ENCODE data around the gene RAB8B. TPM values are rescaled to one million over a fixed set of nuclear protein-coding genes. Genes with fewer than 3 reads are reported as not detected.

RAB8B gene
- total RNA-seq, 1 experiment from 2014 or later = 11.7 TPM

DNA sequence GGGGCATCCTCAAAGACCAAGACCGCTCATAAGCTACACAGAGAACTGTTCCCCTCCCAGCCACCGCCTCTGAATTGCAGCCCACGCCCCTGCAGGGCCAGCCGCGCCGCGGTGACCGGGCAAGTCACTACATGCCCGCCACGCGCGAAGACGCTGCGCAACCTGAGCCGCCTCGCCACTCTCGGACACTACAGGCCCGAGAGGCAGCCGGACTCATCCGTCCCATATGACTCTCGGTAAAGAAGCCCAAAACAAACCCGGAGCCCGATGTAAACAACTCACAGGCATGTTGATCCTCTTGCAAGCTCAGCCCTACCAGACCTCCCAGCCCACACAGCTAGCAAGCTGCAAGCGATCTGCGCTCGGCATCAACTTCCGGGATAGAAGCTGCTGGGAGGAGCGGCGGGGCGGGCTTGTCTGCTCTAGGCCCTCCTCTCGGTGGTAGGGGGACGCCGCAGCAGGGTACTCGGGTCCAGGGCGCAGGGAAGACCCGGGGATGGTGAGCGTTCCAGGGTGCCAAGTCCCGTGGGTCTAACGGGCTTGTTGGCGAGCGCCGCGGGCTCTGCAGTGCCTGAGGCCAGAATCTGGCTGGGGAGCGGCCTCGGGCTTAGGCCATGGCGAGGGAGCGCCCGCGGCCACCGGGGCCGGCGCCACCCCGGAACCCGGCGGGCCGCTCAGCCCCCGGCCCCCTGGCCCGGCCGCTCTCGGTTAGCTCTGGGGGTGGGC lies 32.1 kb upstream of the RAB8B start, which contains the start of gene RPS27L:
RPS27L (minus strand) TSS at position 360 of the 726 bp plus-strand sequence; CDS start at position 288, 72 bp downstream.
- no TSS peak for BruUV-seq (replicated peaks)
- POLR2A ChIA-PET = interaction anchor here (0.6 to 3.2 kb wide), 39 partner anchors 9 to 938 kb away, joined by 3 to 100 read pairs (median 4); partner anchors contain the start of genes APH1B, LACTB, RAB8B and SNX1
- Mint-ChIP-seq H3K27me3 (ENCODE audit: insufficient read depth, unreplicated experiment) (no peaks in the 10 kb centered on the region), H3K36me3 (ENCODE audit: insufficient read depth, unreplicated experiment) (peaks cover 59% of the 10 kb centered on the region), H3K27ac (ENCODE audit: low read depth, unreplicated experiment) (peak within 1 kb of the TSS; percentile 98), H3K4me1 (ENCODE audit: insufficient read depth, unreplicated experiment) (no peaks in the 10 kb centered on the region), H3K9me3 (ENCODE audit: unreplicated experiment) (peaks cover 7% of the 10 kb centered on the region), H3K4me3 (ENCODE audit: unreplicated experiment) (peak within 1 kb of the TSS; percentile 92)
- intact Hi-C loops (cut with micrococcal nuclease) = loop anchor here (1.0 to 5.0 kb wide), 2 partner anchors 120 to 245 kb away; partner anchors contain the start of gene APH1B
- TF ChIP-seq, protein P1, sequence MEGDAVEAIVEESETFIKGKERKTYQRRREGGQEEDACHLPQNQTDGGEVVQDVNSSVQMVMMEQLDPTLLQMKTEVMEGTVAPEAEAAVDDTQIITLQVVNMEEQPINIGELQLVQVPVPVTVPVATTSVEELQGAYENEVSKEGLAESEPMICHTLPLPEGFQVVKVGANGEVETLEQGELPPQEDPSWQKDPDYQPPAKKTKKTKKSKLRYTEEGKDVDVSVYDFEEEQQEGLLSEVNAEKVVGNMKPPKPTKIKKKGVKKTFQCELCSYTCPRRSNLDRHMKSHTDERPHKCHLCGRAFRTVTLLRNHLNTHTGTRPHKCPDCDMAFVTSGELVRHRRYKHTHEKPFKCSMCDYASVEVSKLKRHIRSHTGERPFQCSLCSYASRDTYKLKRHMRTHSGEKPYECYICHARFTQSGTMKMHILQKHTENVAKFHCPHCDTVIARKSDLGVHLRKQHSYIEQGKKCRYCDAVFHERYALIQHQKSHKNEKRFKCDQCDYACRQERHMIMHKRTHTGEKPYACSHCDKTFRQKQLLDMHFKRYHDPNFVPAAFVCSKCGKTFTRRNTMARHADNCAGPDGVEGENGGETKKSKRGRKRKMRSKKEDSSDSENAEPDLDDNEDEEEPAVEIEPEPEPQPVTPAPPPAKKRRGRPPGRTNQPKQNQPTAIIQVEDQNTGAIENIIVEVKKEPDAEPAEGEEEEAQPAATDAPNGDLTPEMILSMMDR (IDR thresholded peaks at IDR 0.05; ENCODE audit: unreplicated experiment) = no peak
- DNase-seq (ENCODE audit: unreplicated experiment) = peak; percentile 91
- CTCF ChIA-PET = interaction anchor here (0.5 to 1.1 kb wide), 8 partner anchors 10 to 1658 kb away, joined by 3 to 5 read pairs (median 3); no protein-coding TSS in a partner anchor

DNA sequence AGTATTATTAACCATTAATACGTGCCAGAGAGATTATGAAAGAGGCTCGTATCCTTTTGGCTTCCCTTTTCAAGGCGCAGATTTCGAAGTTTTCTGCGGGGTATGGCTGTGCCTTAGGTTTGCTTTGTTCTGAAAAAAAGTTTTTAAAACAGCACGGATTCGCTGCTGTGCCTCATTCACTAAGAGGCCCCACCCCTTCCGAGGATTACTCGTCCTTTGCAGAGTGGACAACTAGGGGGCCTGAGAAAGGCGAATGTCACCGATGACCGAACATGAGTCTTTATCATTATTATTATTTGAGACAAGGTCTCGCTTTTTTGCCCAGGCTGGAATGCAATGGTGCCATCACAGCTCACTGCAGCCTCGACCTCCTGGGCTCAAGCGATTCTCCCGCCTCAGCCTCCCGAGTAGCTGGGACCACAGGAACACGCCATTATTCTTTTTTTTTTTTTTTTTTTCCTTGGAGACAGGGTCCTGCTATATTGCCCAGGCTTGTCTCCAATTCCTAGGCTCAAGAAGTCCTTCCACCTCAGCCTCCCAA lies 31.4 kb upstream of the RAB8B start:
- no peaks in the 10 kb centered on the region for H3K4me1 Mint-ChIP-seq (ENCODE audit: insufficient read depth, unreplicated experiment)
- intact Hi-C loops (cut with micrococcal nuclease) = loop anchor here (1.0 to 5.0 kb wide), 2 partner anchors 119 to 244 kb away; partner anchors contain the start of gene APH1B
- peak overlapping the region; percentile 92 for H3K4me3 Mint-ChIP-seq (ENCODE audit: unreplicated experiment)
- peaks cover 7% of the 10 kb centered on the region for H3K9me3 Mint-ChIP-seq (ENCODE audit: unreplicated experiment)
- TF ChIP-seq, protein P1 (IDR thresholded peaks at IDR 0.05; ENCODE audit: unreplicated experiment) = no peak
- POLR2A ChIA-PET = interaction anchor here (0.6 to 3.2 kb wide), 32 partner anchors 11 to 938 kb away, joined by 3 to 100 read pairs (median 5); partner anchors contain the start of genes APH1B, LACTB, RAB8B and SNX1
- H3K36me3 Mint-ChIP-seq (ENCODE audit: insufficient read depth, unreplicated experiment) = peaks cover 52% of the 10 kb centered on the region
- CTCF ChIA-PET = interaction anchor here (0.5 to 1.1 kb wide), 4 partner anchors 10 to 108 kb away, joined by 3 to 5 read pairs (median 4); no protein-coding TSS in a partner anchor
- BruUV-seq (replicated peaks) = TSS peak; percentile 73
- peak; percentile 56 for DNase-seq (ENCODE audit: unreplicated experiment)
- no peaks in the 10 kb centered on the region for H3K27me3 Mint-ChIP-seq (ENCODE audit: insufficient read depth, unreplicated experiment)
- H3K27ac Mint-ChIP-seq (ENCODE audit: low read depth, unreplicated experiment) = peak overlapping the region; percentile 98

DNA sequence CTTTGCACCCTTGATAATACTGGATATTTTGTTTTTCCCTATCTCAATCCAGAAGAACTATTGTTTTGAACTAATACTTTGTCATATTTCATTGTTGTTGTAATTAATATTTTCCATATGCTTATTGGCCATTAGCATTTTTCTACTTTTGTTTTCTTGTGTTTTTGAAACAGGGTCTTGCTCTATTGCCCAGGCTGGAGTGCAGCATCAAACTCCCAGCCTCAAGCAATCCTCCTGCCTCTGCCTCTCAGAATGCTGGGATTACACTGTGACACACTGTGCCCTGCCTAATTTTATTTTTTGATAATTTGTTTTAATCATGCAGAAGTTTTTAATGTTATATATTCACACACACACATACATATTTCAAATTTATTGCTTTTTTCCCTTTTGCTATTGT lies 28.8 kb upstream of the RAB8B start:
- intact Hi-C loops (cut with micrococcal nuclease) = no loop called here
- peaks cover 25% of the 10 kb centered on the region for H3K36me3 Mint-ChIP-seq (ENCODE audit: insufficient read depth, unreplicated experiment)
- H3K9me3 Mint-ChIP-seq (ENCODE audit: unreplicated experiment) = peaks cover 7% of the 10 kb centered on the region
- H3K27ac Mint-ChIP-seq (ENCODE audit: low read depth, unreplicated experiment) = no peak overlapping the region
- BruUV-seq (replicated peaks) = no TSS peak
- TF ChIP-seq, protein P1 (IDR thresholded peaks at IDR 0.05; ENCODE audit: unreplicated experiment) = no peak
- H3K4me3 Mint-ChIP-seq (ENCODE audit: unreplicated experiment) = no peak overlapping the region
- no peaks in the 10 kb centered on the region for H3K27me3 Mint-ChIP-seq (ENCODE audit: insufficient read depth, unreplicated experiment)
- H3K4me1 Mint-ChIP-seq (ENCODE audit: insufficient read depth, unreplicated experiment) = no peaks in the 10 kb centered on the region
- ChIA-PET CTCF (interaction anchor here (1.3 kb wide), 1 partner anchor 15 kb away, joined by 3 read pairs; no protein-coding TSS in a partner anchor), POLR2A (interaction anchor here (0.6 to 1.0 kb wide), 2 partner anchors 29 to 118 kb away, joined by 3 read pairs; partner anchors contain the start of gene RAB8B)
- no peak for DNase-seq (ENCODE audit: unreplicated experiment)

DNA sequence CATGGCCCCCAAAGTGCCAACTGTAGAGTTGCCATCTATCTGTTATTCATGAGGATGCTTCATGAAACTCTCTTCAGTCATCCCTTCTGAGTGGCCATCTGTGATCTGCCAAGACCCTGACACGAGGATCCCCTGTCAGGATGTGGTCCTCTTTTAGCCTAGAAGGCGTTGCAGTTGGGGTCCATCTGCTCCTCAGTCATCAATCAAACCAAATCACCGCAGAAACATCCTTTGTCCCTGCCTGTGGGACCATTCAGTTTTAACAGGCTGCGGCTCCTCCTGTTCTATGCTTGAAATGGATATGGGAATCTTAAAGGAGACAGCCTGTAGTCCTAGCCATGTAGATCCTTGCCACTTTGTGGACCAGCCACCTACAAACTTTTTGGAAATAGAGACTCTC lies 26.2 kb upstream of the RAB8B start:
- peaks cover 7% of the 10 kb centered on the region for H3K9me3 Mint-ChIP-seq (ENCODE audit: unreplicated experiment)
- H3K4me1 Mint-ChIP-seq (ENCODE audit: insufficient read depth, unreplicated experiment) = no peaks in the 10 kb centered on the region
- peaks cover 6% of the 10 kb centered on the region for H3K36me3 Mint-ChIP-seq (ENCODE audit: insufficient read depth, unreplicated experiment)
- H3K27me3 Mint-ChIP-seq (ENCODE audit: insufficient read depth, unreplicated experiment) = no peaks in the 10 kb centered on the region
- BruUV-seq (replicated peaks) = no TSS peak
- intact Hi-C loops (cut with micrococcal nuclease) = no loop called here
- no peak for DNase-seq (ENCODE audit: unreplicated experiment)
- CTCF ChIA-PET = no interaction called here
- POLR2A ChIA-PET = no interaction called here
- TF ChIP-seq, protein P1 (IDR thresholded peaks at IDR 0.05; ENCODE audit: unreplicated experiment) = no peak
- H3K27ac Mint-ChIP-seq (ENCODE audit: low read depth, unreplicated experiment) = no peak overlapping the region
- H3K4me3 Mint-ChIP-seq (ENCODE audit: unreplicated experiment) = no peak overlapping the region
